ENCODE results near the gene CSF1.

- TF ChIP-seq L3MBTL2 (conservative IDR thresholded peaks at IDR 0.05) (no peak), FOXK2 (IDR thresholded peaks at IDR 0.05) (no peak), PKNOX1 (IDR thresholded peaks at IDR 0.05) (no peak)
Observed at GRCh38 chr1:109944541-109944940, 33.9 kb downstream of the CSF1 start.
